GM13976 (cell line): ENCODE measurements around the gene CAPN8.

ENCODE experiments used
- DNase-seq: peaks from one replicate; pipeline ENCODE4 v3.0.0; 2012; ENCODE audit warnings: low spot score
- CTCF ChIP-seq: IDR thresholded peaks from 2 replicates; pipeline ENCODE4 v1.5.1; 2012; ENCODE audit warnings: borderline replicate concordance, mild to moderate bottlenecking; ENCODE audit not compliant: insufficient read depth; ENCODE audit errors: extremely low read depth, missing control alignments, control extremely low read depth
- in situ Hi-C: fragments of 300-500 bp; cut with MboI; formaldehyde crosslinking; loops from one replicate; pipeline ENCODE4 v1.12.0; 2022; ENCODE audit warnings: low sequenced_read_pairs, mixed read lengths, inconsistent platforms; ENCODE audit not compliant: unreplicated experiment

The CAPN8 gene

GRCh38 chr1:223634423-223634822, 31.1 kb downstream of the CAPN8 start:
- no peak for TF ChIP-seq CTCF
- in situ Hi-C loops = no loop called here
- DNase-seq = no peak

- DNase-seq = no peak
- TF ChIP-seq CTCF = no peak
- in situ Hi-C loops = no loop called here
Measured at GRCh38 chr1:223631956-223632355, 33.5 kb downstream of the CAPN8 start.

GRCh38 chr1:223631473-223631872, 34.0 kb downstream of the CAPN8 start:
- in situ Hi-C loops = no loop called here
- no peak for DNase-seq

GRCh38 chr1:223629126-223629457, 36.4 kb downstream of the CAPN8 start:
- in situ Hi-C loops = no loop called here
- no peak for TF ChIP-seq CTCF
- no peak for DNase-seq

More at GRCh38 chr1:223631473-223631872, 34.0 kb downstream of the CAPN8 start:
- TF ChIP-seq CTCF = no peak

GRCh38 chr1:223628233-223629125, 37.0 kb downstream of the CAPN8 start:
- peak; percentile 69 for TF ChIP-seq CTCF
- in situ Hi-C loops = no loop called here
- peak; percentile 57 for DNase-seq

- DNase-seq = no peak
- in situ Hi-C loops = no loop called here
- TF ChIP-seq CTCF = no peak
Measured at GRCh38 chr1:223622132-223622842, 43.2 kb downstream of the CAPN8 start.
